Ishikawa (cell line): ENCODE measurements around the gene POLR1D.
A peak's percentile ranks its signal among the peaks of the same experiment; 100 is the strongest.

ENCODE experiments used
- CEBPB ChIP-seq: IDR thresholded peaks from 2 replicates; pipeline ENCODE4 v1.6.1; 2012
- CREB1 ChIP-seq: IDR thresholded peaks from 2 replicates; pipeline ENCODE4 v1.6.1; 2012; ENCODE audit warnings: low read depth
- EGR1 ChIP-seq: IDR thresholded peaks from 2 replicates; pipeline ENCODE4 v1.6.1; 2012
- EP300 ChIP-seq: IDR thresholded peaks from 2 replicates; pipeline ENCODE4 v1.6.1; 2012; ENCODE audit warnings: borderline replicate concordance
- FOXM1 ChIP-seq: IDR thresholded peaks from 2 replicates; pipeline ENCODE4 v1.6.1; 2012; ENCODE audit warnings: low read depth, borderline replicate concordance
- MAX ChIP-seq: IDR thresholded peaks from 2 replicates; pipeline ENCODE4 v1.6.1; 2012
- NFIC ChIP-seq: IDR thresholded peaks from 2 replicates; pipeline ENCODE4 v1.6.1; 2012
- RAD21 ChIP-seq: IDR thresholded peaks from 2 replicates; pipeline ENCODE4 v1.6.1; 2012; ENCODE audit warnings: low read depth
- REST ChIP-seq: IDR thresholded peaks from 2 replicates; pipeline ENCODE4 v1.6.1; 2012; ENCODE audit warnings: low read depth, mild to moderate bottlenecking
- TAF1 ChIP-seq: IDR thresholded peaks from 2 replicates; pipeline ENCODE4 v1.6.1; 2012; ENCODE audit warnings: low read depth, mild to moderate bottlenecking
- TCF12 ChIP-seq: IDR thresholded peaks from 2 replicates; pipeline ENCODE4 v1.6.1; 2012; ENCODE audit warnings: low read depth
- TEAD4 ChIP-seq: IDR thresholded peaks from 2 replicates; pipeline ENCODE4 v1.6.1; 2012
- USF1 ChIP-seq: IDR thresholded peaks from 2 replicates; pipeline ENCODE4 v1.6.1; 2012
- YY1 ChIP-seq: IDR thresholded peaks from 2 replicates; pipeline ENCODE4 v1.6.1; 2012; ENCODE audit warnings: low read depth
- ZBTB7A ChIP-seq: IDR thresholded peaks from 2 replicates; pipeline ENCODE4 v1.6.1; 2012; ENCODE audit warnings: low read depth

POLR1D gene

GRCh38 chr13:27601208-27601607 is 20.5 kb upstream of the POLR1D start:
- no peak for TF ChIP-seq NFIC
- TF ChIP-seq YY1, result no peak
- TF ChIP-seq EGR1, result no peak
- TF ChIP-seq REST, result no peak
- TF ChIP-seq TEAD4, result no peak
- no peak for TF ChIP-seq USF1

GRCh38 chr13:27601803-27602202 is 19.9 kb upstream of the POLR1D start:
- no peak for TF ChIP-seq MAX
- TF ChIP-seq EP300, result no peak
- no peak for TF ChIP-seq ZBTB7A
- no peak for TF ChIP-seq TCF12
- TF ChIP-seq TEAD4, result no peak
- no peak for TF ChIP-seq NFIC
- TF ChIP-seq CEBPB, result no peak
- no peak for TF ChIP-seq TAF1
- no peak for TF ChIP-seq USF1
- no peak for TF ChIP-seq YY1
- no peak for TF ChIP-seq RAD21
- no peak for TF ChIP-seq EGR1
- no peak for TF ChIP-seq FOXM1
- TF ChIP-seq REST, result no peak
- no peak for TF ChIP-seq CREB1

- TF ChIP-seq ZBTB7A, result no peak
- no peak for TF ChIP-seq USF1
- no peak for TF ChIP-seq CEBPB
Observed at GRCh38 chr13:27605099-27605498, 16.6 kb upstream of the POLR1D start.

- no peak for TF ChIP-seq EP300
- peak; percentile 10; the same call in 1 of the 2 replicates for TF ChIP-seq CEBPB
Observed at GRCh38 chr13:27605610-27606200, 16.0 kb upstream of the POLR1D start.

- TF ChIP-seq TAF1 (no peak), EP300 (no peak), TCF12 (no peak), ZBTB7A (no peak), CEBPB (no peak), USF1 (no peak), MAX (no peak), YY1 (no peak)
Observed at GRCh38 chr13:27607125-27607524, 14.6 kb upstream of the POLR1D start.

- TF ChIP-seq EP300 (no peak), CEBPB (no peak), YY1 (no peak), RAD21 (no peak), EGR1 (no peak), TAF1 (no peak), ZBTB7A (no peak), NFIC (no peak), TCF12 (no peak), CREB1 (no peak), REST (no peak), MAX (no peak), TEAD4 (no peak), USF1 (no peak), FOXM1 (no peak)
Observed at GRCh38 chr13:27613628-27614027, 8.1 kb upstream of the POLR1D start.
